Activated CD4-positive, CD25-positive, alpha-beta regulatory T cell treated with anti-CD3 and anti-CD28 coated beads, Interleukin-2, amount 50 U/mL, for 16 hours (primary cell): Measurements from ENCODE around the gene UBASH3B.
"Not testable (repeated sequence)": the region's sequence is repeated elsewhere in the genome, so short reads cannot be mapped to it uniquely, and the experiment has no call there.

ENCODE experiments used
- DNase-seq: peaks from one replicate; pipeline ENCODE4 v3.0.0-alpha.2; 2020; ENCODE audit warnings: low read depth, low spot score

Gene UBASH3B

GRCh38 chr11:122851366-122851966 lies 195.9 kb downstream of the UBASH3B start:
- no peak for DNase-seq

- DNase-seq = no peak
These were observed 196.7 kb downstream of the UBASH3B start for GRCh38 chr11:122852074-122852795.

GRCh38 chr11:122852796-122853160 lies 197.3 kb downstream of the UBASH3B start:
- DNase-seq = no peak

GRCh38 chr11:122853261-122853660 lies 197.7 kb downstream of the UBASH3B start:
- DNase-seq = no peak

- DNase-seq = peak; percentile 15
These were observed 198.5 kb downstream of the UBASH3B start for GRCh38 chr11:122853971-122854446.

GRCh38 chr11:122861631-122862030 lies 206.1 kb downstream of the UBASH3B start:
- DNase-seq = no peak

GRCh38 chr11:122862091-122862490 lies 206.6 kb downstream of the UBASH3B start:
- no peak for DNase-seq

- DNase-seq = not testable (repeated sequence)
These were observed 207.6 kb downstream of the UBASH3B start for GRCh38 chr11:122863154-122863553.

- DNase-seq = no peak
These were observed 208.3 kb downstream of the UBASH3B start for GRCh38 chr11:122863704-122864326.
